Activated CD8-positive, alpha-beta memory T cell treated with anti-CD3 and anti-CD28 coated beads for 48 hours (primary cell): ENCODE data around the gene CTBP2.

Source experiments
- DNase-seq, 3 experiments: peaks; one replicate each; pipeline ENCODE4 v3.0.0-alpha.2; 2020; ENCODE audit warnings: low read depth in 2 of 3, low spot score in 2 of 3

The CTBP2 gene

GRCh38 chr10:125048094-125048864 is 112.1 kb downstream of the CTBP2 start:
- peak; percentile 33 to 45 (median 36) for DNase-seq

GRCh38 chr10:125043841-125044658 is 116.3 kb downstream of the CTBP2 start:
- no peak for DNase-seq

GRCh38 chr10:125041856-125042506 is 118.4 kb downstream of the CTBP2 start:
- DNase-seq, result no peak

GRCh38 chr10:125039354-125039769 is 121.0 kb downstream of the CTBP2 start:
- no peak for DNase-seq

- DNase-seq, result no peak
These were observed 121.7 kb downstream of the CTBP2 start for GRCh38 chr10:125038637-125039036.

GRCh38 chr10:125037145-125037877 is 123.1 kb downstream of the CTBP2 start:
- no peak for DNase-seq

- no peak for DNase-seq
These were observed 124.6 kb downstream of the CTBP2 start for GRCh38 chr10:125035588-125036295.

- DNase-seq, result no peak
These were observed 125.2 kb downstream of the CTBP2 start for GRCh38 chr10:125035136-125035535.

GRCh38 chr10:125034675-125035074 is 125.7 kb downstream of the CTBP2 start:
- no peak for DNase-seq

GRCh38 chr10:125033146-125033924 is 127.0 kb downstream of the CTBP2 start:
- no peak for DNase-seq

- no peak for DNase-seq
These were observed 127.8 kb downstream of the CTBP2 start for GRCh38 chr10:125032474-125033020.

- DNase-seq, result no peak
These were observed 129.7 kb downstream of the CTBP2 start for GRCh38 chr10:125030567-125031197.

GRCh38 chr10:125029584-125030242 is 130.7 kb downstream of the CTBP2 start:
- DNase-seq, result no peak

GRCh38 chr10:125027871-125028869 is 132.2 kb downstream of the CTBP2 start:
- DNase-seq, result no peak

GRCh38 chr10:125026974-125027735 is 133.2 kb downstream of the CTBP2 start:
- DNase-seq, result no peak
